ENCODE data around the gene TIGD2.

Gene TIGD2

DNA sequence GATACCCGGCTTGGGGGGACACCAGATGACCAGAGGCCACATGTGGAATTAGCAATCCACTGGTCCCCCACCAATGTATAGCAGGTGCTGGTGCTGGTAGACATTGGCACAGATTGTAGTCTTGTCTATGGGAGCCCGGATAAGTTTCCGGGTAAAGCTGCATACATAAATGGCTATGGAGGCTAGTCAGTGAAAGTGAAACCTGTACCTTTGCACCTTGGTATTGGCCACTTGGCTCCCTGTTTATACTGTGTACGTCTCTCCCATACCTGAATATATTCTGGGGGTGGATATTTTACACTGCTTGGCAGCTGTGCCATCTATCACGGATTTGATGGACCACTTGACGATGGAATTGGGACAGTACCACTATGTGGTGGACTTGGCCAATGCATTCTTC is 5.6 kb upstream of the TIGD2 start:
- no peak for DNase-seq (ENCODE audit: low read depth in 1 of 2, low spot score in 1 of 2)
- Histone ChIP-seq H3K27me3 (ENCODE audit: insufficient read depth, poor library complexity, severe bottlenecking) (peaks cover 13% of the 10 kb centered on the region), H3K27ac (replicated peaks) (no peak overlapping the region), H3K4me3 (replicated peaks; ENCODE audit: insufficient read depth, low read length) (no peak overlapping the region)
- TF ChIP-seq CTCF (IDR thresholded peaks at IDR 0.05; ENCODE audit: insufficient read depth, low read length), result no peak
- TF ChIP-seq GABPA (IDR thresholded peaks at IDR 0.05; ENCODE audit: low read depth), result no peak
- TF ChIP-seq SPI1 (IDR thresholded peaks at IDR 0.05; ENCODE audit: borderline replicate concordance, low read depth), result no peak
- TF ChIP-seq, protein P1, sequence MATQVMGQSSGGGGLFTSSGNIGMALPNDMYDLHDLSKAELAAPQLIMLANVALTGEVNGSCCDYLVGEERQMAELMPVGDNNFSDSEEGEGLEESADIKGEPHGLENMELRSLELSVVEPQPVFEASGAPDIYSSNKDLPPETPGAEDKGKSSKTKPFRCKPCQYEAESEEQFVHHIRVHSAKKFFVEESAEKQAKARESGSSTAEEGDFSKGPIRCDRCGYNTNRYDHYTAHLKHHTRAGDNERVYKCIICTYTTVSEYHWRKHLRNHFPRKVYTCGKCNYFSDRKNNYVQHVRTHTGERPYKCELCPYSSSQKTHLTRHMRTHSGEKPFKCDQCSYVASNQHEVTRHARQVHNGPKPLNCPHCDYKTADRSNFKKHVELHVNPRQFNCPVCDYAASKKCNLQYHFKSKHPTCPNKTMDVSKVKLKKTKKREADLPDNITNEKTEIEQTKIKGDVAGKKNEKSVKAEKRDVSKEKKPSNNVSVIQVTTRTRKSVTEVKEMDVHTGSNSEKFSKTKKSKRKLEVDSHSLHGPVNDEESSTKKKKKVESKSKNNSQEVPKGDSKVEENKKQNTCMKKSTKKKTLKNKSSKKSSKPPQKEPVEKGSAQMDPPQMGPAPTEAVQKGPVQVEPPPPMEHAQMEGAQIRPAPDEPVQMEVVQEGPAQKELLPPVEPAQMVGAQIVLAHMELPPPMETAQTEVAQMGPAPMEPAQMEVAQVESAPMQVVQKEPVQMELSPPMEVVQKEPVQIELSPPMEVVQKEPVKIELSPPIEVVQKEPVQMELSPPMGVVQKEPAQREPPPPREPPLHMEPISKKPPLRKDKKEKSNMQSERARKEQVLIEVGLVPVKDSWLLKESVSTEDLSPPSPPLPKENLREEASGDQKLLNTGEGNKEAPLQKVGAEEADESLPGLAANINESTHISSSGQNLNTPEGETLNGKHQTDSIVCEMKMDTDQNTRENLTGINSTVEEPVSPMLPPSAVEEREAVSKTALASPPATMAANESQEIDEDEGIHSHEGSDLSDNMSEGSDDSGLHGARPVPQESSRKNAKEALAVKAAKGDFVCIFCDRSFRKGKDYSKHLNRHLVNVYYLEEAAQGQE (IDR thresholded peaks at IDR 0.05; ENCODE audit: insufficient replicate concordance, low read depth), result no peak
- TF ChIP-seq POLR2AphosphoS5 (IDR thresholded peaks at IDR 0.05; ENCODE audit: low read depth), result no peak

GRCh38 chr4:89108091-89108490 is 3.2 kb upstream of the TIGD2 start:
- peak in 1 of 2 experiments; percentile 13 for DNase-seq (ENCODE audit: low read depth in 1 of 2, low spot score in 1 of 2)
- H3K27me3 ChIP-seq (ENCODE audit: insufficient read depth, poor library complexity, severe bottlenecking), result peaks cover 16% of the 10 kb centered on the region
- H3K4me3 ChIP-seq (replicated peaks; ENCODE audit: insufficient read depth, low read length), result no peak overlapping the region
- TF ChIP-seq CTCF (IDR thresholded peaks at IDR 0.05; ENCODE audit: insufficient read depth, low read length), result no peak
- no peak for TF ChIP-seq SPI1 (IDR thresholded peaks at IDR 0.05; ENCODE audit: borderline replicate concordance, low read depth)
- TF ChIP-seq, protein P1 (IDR thresholded peaks at IDR 0.05; ENCODE audit: insufficient replicate concordance, low read depth), result no peak
- no peak for TF ChIP-seq POLR2AphosphoS5 (IDR thresholded peaks at IDR 0.05; ENCODE audit: low read depth)
- TF ChIP-seq GABPA (IDR thresholded peaks at IDR 0.05; ENCODE audit: low read depth), result no peak
- no peak overlapping the region for H3K27ac ChIP-seq (replicated peaks)

DNA sequence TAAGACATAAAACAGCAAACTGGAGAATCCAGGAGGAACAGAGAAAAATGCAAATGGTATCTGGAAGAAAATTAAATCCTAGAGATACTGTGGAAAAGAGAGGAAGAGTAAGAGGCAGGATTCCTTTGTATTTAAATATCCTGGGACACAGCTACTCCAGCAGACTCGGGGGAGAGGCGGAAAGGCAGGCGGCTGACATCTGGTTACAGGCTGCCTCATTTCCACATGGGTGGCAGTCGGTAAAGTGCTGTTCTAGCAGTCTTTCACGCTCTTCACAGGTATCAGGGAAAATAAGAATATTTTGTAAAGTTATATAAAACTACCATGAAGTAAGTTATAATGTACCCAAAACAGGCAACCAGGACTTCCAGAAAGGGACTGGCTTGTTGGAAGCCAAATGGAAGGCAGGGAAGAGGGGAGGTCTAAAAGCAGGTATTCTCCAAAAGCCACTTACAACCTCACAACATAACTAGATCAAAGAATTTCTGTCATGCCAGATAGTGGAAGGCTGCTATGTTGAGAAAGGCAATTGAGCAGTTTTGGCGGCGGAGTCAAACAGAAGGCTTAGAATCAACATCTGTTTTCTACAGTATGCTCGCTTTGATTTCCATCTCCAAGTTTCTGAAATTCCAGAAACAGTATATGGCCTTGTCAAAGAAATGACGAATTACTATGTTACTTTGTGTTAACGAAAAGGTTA is 1.3 kb upstream of the TIGD2 start:
- Histone ChIP-seq H3K4me3 (replicated peaks; ENCODE audit: insufficient read depth, low read length) (no peak overlapping the region), H3K27ac (replicated peaks) (no peak overlapping the region), H3K27me3 (ENCODE audit: insufficient read depth, poor library complexity, severe bottlenecking) (peaks cover 16% of the 10 kb centered on the region)
- DNase-seq (ENCODE audit: low read depth in 1 of 2, low spot score in 1 of 2), result no peak
- TF ChIP-seq CTCF (IDR thresholded peaks at IDR 0.05; ENCODE audit: insufficient read depth, low read length) (no peak), POLR2AphosphoS5 (IDR thresholded peaks at IDR 0.05; ENCODE audit: low read depth) (no peak)
- TF ChIP-seq, protein P1 (IDR thresholded peaks at IDR 0.05; ENCODE audit: insufficient replicate concordance, low read depth), result no peak

Measured in HL-60 (cell line).